Fibroblast of the aortic adventitia (primary cell): ENCODE measurements around the gene LIMS2. TPM values are rescaled to one million over a fixed set of nuclear protein-coding genes. Genes with fewer than 3 reads are reported as not detected.

Experiments used
- DNase-seq: peaks from one replicate; pipeline ENCODE4 v3.0.0-alpha.2; 2010; ENCODE audit warnings: low read depth
- H3K4me3 ChIP-seq: 2 replicates; pipeline ENCODE4 v1.5.1; 2011; ENCODE audit warnings: low read depth, mild to moderate bottlenecking, control low read depth, low read length, moderate library complexity
- CTCF ChIP-seq: IDR thresholded peaks from 2 replicates; pipeline ENCODE4 v1.5.1; 2011; ENCODE audit warnings: mild to moderate bottlenecking, low read length, control low read depth, inconsistent platforms; ENCODE audit not compliant: insufficient read depth
- total RNA-seq: library from RNA; depleted of rRNA; stranded (reverse); fragments of >200 nt; gene quantifications from 2 replicates; pipeline ENCODE4 v1.2.3, GENCODE V29; 2012; ENCODE audit warnings: low replicate concordance

Gene LIMS2
- total RNA-seq, 1 donor = 7.8 TPM

GRCh38 chr2:127648321-127648720, 27.0 kb downstream of the LIMS2 start:
- no peak for DNase-seq
- no peak overlapping the region for H3K4me3 ChIP-seq
- no peak for TF ChIP-seq CTCF

GRCh38 chr2:127647242-127648190, 27.8 kb downstream of the LIMS2 start:
- H3K4me3 ChIP-seq = no peak overlapping the region
- DNase-seq = peak; percentile 38
- TF ChIP-seq CTCF = no peak

GRCh38 chr2:127646487-127647241, 28.7 kb downstream of the LIMS2 start:
- no peak for DNase-seq
- H3K4me3 ChIP-seq = no peak overlapping the region
- TF ChIP-seq CTCF = no peak

- TF ChIP-seq CTCF = no peak
- DNase-seq = no peak
- H3K4me3 ChIP-seq = no peak within 1 kb of the TSS
Measured at GRCh38 chr2:127645395-127646291, 29.7 kb downstream of the LIMS2 start, which contains the start of gene GPR17. Gene GPR17 (plus strand): TSS chr2:127646153. CDS start chr2:127650736, 4,583 bp downstream.

GRCh38 chr2:127645026-127645394, 30.3 kb downstream of the LIMS2 start:
- no peak for TF ChIP-seq CTCF
- DNase-seq = no peak
- no peak overlapping the region for H3K4me3 ChIP-seq
